HepG2 (cell line): ENCODE results near the gene MACROD2. TPM values are rescaled to one million over a fixed set of nuclear protein-coding genes. Genes with fewer than 3 reads are reported as not detected.

Source experiments
- AKAP8 ChIP-seq: sonication (generic); formaldehyde crosslinking; IDR thresholded peaks from 2 replicates; pipeline ENCODE4 v1.5.1; 2020; ENCODE audit warnings: mild to moderate bottlenecking, missing genetic modification reagents
- ELF4 ChIP-seq: sonication (generic); formaldehyde crosslinking; IDR thresholded peaks from 2 replicates; pipeline ENCODE4 v1.5.0; 2020; ENCODE audit warnings: missing genetic modification reagents, mild to moderate bottlenecking, moderate library complexity, borderline replicate concordance
- EZH2 ChIP-seq: conservative IDR thresholded peaks from 2 replicates; pipeline ENCODE4 v1.6.1; 2012; ENCODE audit warnings: mild to moderate bottlenecking, low read depth, low read length, moderate library complexity
- GPN1 ChIP-seq: sonication (generic); formaldehyde crosslinking; IDR thresholded peaks from 2 replicates; pipeline ENCODE4 v1.5.1; 2020; ENCODE audit warnings: missing genetic modification reagents, borderline replicate concordance
- HNF4G ChIP-seq, 2 experiments: sonication (generic) in 1 of 2; formaldehyde crosslinking in 1 of 2; IDR thresholded peaks; 2 replicates each; pipeline versions ENCODE4 v1.4.0 to v1.6.1; 2011 to 2020; ENCODE audit warnings: borderline replicate concordance in 2 of 2, low read depth in 2 of 2, mild to moderate bottlenecking in 2 of 2, low read length in 1 of 2, missing genetic modification reagents in 1 of 2, moderate library complexity in 1 of 2
- KLF13 ChIP-seq: sonication (generic); formaldehyde crosslinking; IDR thresholded peaks from 2 replicates; pipeline ENCODE4 v1.4.0; 2020; ENCODE audit warnings: mild to moderate bottlenecking, missing genetic modification reagents
- MATR3 ChIP-seq: sonication (generic); formaldehyde crosslinking; IDR thresholded peaks from 2 replicates; pipeline ENCODE4 v1.4.0; 2020; ENCODE audit warnings: missing genetic modification reagents
- MEIS2 ChIP-seq: sonication (generic); formaldehyde crosslinking; IDR thresholded peaks from 2 replicates; pipeline ENCODE4 v1.9.0; 2021; ENCODE audit warnings: mild to moderate bottlenecking, missing genetic modification reagents
- ONECUT2 ChIP-seq: sonication (generic); formaldehyde crosslinking; IDR thresholded peaks from 2 replicates; pipeline ENCODE4 v1.4.0; 2020; ENCODE audit warnings: missing genetic modification reagents
- SOX6 ChIP-seq, 2 experiments: fragments of 450-650 bp in 1 of 2; sonication (generic) in 1 of 2; formaldehyde crosslinking in 1 of 2; IDR thresholded peaks; 2 replicates each; pipeline versions ENCODE4 v1.4.0 to v1.6.1; 2017 to 2020; ENCODE audit warnings: antibody characterized with exemption in 1 of 2, mild to moderate bottlenecking in 1 of 2, missing genetic modification reagents in 1 of 2
- SP4 ChIP-seq: sonication (generic); formaldehyde crosslinking; IDR thresholded peaks from 2 replicates; pipeline ENCODE4 v1.8.1; 2023; ENCODE audit warnings: mild to moderate bottlenecking, missing genetic modification reagents
- ZNF329 ChIP-seq: sonication (generic); formaldehyde crosslinking; IDR thresholded peaks from 2 replicates; pipeline ENCODE4 v1.9.0; 2021; ENCODE audit warnings: low read depth, mild to moderate bottlenecking, missing genetic modification reagents
- ZNF343 ChIP-seq: sonication (generic); formaldehyde crosslinking; IDR thresholded peaks from 2 replicates; pipeline ENCODE4 v1.4.0; 2020; ENCODE audit warnings: mild to moderate bottlenecking, missing genetic modification reagents
- ZNF354B ChIP-seq: sonication (generic); formaldehyde crosslinking; IDR thresholded peaks from 2 replicates; pipeline ENCODE4 v1.8.0; 2022; ENCODE audit warnings: mild to moderate bottlenecking, missing genetic modification reagents
- ZNF546 ChIP-seq: sonication (generic); formaldehyde crosslinking; conservative IDR thresholded peaks from 2 replicates; pipeline ENCODE4 v1.8.1; 2023; ENCODE audit warnings: mild to moderate bottlenecking, missing genetic modification reagents
- ZNF550 ChIP-seq: sonication (generic); formaldehyde crosslinking; IDR thresholded peaks from 2 replicates; pipeline ENCODE4 v1.4.0; 2020; ENCODE audit warnings: mild to moderate bottlenecking, missing genetic modification reagents, borderline replicate concordance
- ZNF569 ChIP-seq: sonication (generic); formaldehyde crosslinking; IDR thresholded peaks from 2 replicates; pipeline ENCODE4 v1.5.0; 2020; ENCODE audit warnings: mild to moderate bottlenecking, missing genetic modification reagents, moderate library complexity, borderline replicate concordance
- ZNF776 ChIP-seq: sonication (generic); formaldehyde crosslinking; IDR thresholded peaks from 2 replicates; pipeline ENCODE4 v1.4.0; 2020; ENCODE audit warnings: mild to moderate bottlenecking, missing genetic modification reagents
- ZNF782 ChIP-seq: sonication (generic); formaldehyde crosslinking; IDR thresholded peaks from 2 replicates; pipeline ENCODE4 v1.4.0; 2020; ENCODE audit warnings: missing genetic modification reagents, mild to moderate bottlenecking, borderline replicate concordance
- ZSCAN25 ChIP-seq: sonication (generic); formaldehyde crosslinking; IDR thresholded peaks from 2 replicates; pipeline ENCODE4 v1.8.0; 2022; ENCODE audit warnings: mild to moderate bottlenecking, missing genetic modification reagents
- polyA plus RNA-seq, 8 experiments: library from polyadenylated mRNA; depleted of rRNA in 3 of 8; stranded (reverse) in 7 of 8; unstranded in 1 of 8; fragments of >200 nt; fragmentation: Illumina TruSeq in 4 of 8; extraction: Trizol in 4 of 8; gene quantifications; 2 replicates each; pipeline versions ENCODE4 v1.2.1 to v1.2.3, GENCODE V29; 2011 to 2016; ENCODE audit warnings: low read depth in 4 of 8, missing spikeins in 1 of 8, mixed read lengths in 1 of 8; ENCODE audit not compliant: insufficient read depth in 1 of 8
- total RNA-seq, 5 experiments: library from RNA; depleted of rRNA; stranded (reverse); fragments of >200 nt; fragmentation: Illumina TruSeq; extraction: Trizol; gene quantifications; 2 replicates each; pipeline ENCODE4 v1.2.3, GENCODE V29; 2016; ENCODE audit warnings: low read depth in 1 of 5
- TF ChIP-seq, protein P1 (sequence below): sonication (generic); formaldehyde crosslinking; IDR thresholded peaks from 2 replicates; pipeline ENCODE4 v1.4.0; 2020; ENCODE audit warnings: missing genetic modification reagents
- TF ChIP-seq, protein P2 (sequence below): sonication (generic); formaldehyde crosslinking; conservative IDR thresholded peaks from 2 replicates; pipeline ENCODE4 v1.4.0; 2020; ENCODE audit warnings: missing genetic modification reagents
- TF ChIP-seq, protein P3 (sequence below): sonication (generic); formaldehyde crosslinking; IDR thresholded peaks from 2 replicates; pipeline ENCODE4 v1.4.0; 2020; ENCODE audit warnings: missing genetic modification reagents
- TF ChIP-seq, protein P4 (sequence below): sonication (generic); formaldehyde crosslinking; IDR thresholded peaks from 2 replicates; pipeline ENCODE4 v1.5.0; 2020; ENCODE audit warnings: missing genetic modification reagents
- TF ChIP-seq, protein P5 (sequence below): sonication (generic); formaldehyde crosslinking; IDR thresholded peaks from 2 replicates; pipeline ENCODE4 v1.5.0; 2020; ENCODE audit warnings: mild to moderate bottlenecking, missing genetic modification reagents

MACROD2 gene
- total and polyA plus RNA-seq, 2 of the 13 experiments (the other 11 are each of a cell fraction or from before 2014, with no cell fraction given) = 0.13 to 0.51 TPM

DNA sequence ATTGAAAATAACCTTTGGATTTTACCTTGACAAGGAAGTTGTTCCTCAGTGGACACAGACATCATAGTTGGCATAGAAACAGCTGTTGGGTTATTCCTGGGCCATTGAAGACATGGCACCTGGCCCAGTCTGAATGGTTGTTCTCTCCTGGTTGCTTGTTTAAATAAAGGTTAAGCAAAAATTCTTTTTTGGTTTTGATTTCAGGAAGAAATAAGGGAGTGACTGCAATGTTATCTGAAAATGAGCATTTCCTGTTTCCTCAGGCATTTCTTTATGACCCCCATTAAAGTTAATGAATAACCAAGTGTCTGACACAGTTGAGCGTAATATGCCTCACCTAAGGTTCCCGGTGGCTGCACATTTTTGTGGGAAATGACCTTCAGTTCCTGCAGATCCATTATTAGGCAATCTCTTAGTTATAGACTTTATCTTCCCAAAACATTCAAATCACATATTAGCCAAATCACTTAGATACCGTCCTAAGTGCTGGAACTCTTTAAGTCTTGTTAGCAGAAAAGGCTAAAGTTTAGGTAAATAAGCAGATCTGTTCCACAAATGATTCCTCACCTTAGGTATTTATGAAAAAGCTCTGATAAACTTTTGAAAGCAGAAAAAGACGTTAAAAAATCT is 990.8 kb downstream of the MACROD2 start (continued):
- TF ChIP-seq ONECUT2 (CRISPR knock-in tag) (no peak), AKAP8 (no peak), KLF13 (no peak), SP4 (CRISPR knock-in tag) (no peak; the same call in 1 of the 2 replicates), ZNF776 (no peak), ZNF550 (CRISPR knock-in tag) (no peak), SOX6 (IDR thresholded peaks at IDR 0.05) (no peak), SOX6 (CRISPR knock-in tag; IDR thresholded peaks at IDR 0.05) (peak; percentile 95), GPN1 (CRISPR knock-in tag) (no peak), ZNF343 (CRISPR knock-in tag) (no peak), MEIS2 (peak; percentile 0; the same call in 1 of the 2 replicates), HNF4G (IDR thresholded peaks at IDR 0.05; ENCODE audit: borderline replicate concordance, low read depth, low read length) (peak; percentile 45), HNF4G (CRISPR knock-in tag; IDR thresholded peaks at IDR 0.05; ENCODE audit: borderline replicate concordance, low read depth) (peak; percentile 61; the same call in 1 of the 2 replicates), EZH2 (no peak), ZNF546 (CRISPR knock-in tag) (no peak), ZNF354B (CRISPR knock-in tag) (no peak; the same call in 1 of the 2 replicates), ZNF569 (no peak), ZNF329 (no peak), ZNF782 (CRISPR knock-in tag) (no peak), MATR3 (CRISPR knock-in tag) (no peak), ELF4 (0 out of 2 replicates have a peak, but pooled peaks have one; percentile 72), ZSCAN25 (CRISPR knock-in tag) (no peak)
- TF ChIP-seq, protein P1, sequence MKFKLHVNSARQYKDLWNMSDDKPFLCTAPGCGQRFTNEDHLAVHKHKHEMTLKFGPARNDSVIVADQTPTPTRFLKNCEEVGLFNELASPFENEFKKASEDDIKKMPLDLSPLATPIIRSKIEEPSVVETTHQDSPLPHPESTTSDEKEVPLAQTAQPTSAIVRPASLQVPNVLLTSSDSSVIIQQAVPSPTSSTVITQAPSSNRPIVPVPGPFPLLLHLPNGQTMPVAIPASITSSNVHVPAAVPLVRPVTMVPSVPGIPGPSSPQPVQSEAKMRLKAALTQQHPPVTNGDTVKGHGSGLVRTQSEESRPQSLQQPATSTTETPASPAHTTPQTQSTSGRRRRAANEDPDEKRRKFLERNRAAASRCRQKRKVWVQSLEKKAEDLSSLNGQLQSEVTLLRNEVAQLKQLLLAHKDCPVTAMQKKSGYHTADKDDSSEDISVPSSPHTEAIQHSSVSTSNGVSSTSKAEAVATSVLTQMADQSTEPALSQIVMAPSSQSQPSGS (CRISPR knock-in tag) = peak; percentile 90
- TF ChIP-seq, protein P2, sequence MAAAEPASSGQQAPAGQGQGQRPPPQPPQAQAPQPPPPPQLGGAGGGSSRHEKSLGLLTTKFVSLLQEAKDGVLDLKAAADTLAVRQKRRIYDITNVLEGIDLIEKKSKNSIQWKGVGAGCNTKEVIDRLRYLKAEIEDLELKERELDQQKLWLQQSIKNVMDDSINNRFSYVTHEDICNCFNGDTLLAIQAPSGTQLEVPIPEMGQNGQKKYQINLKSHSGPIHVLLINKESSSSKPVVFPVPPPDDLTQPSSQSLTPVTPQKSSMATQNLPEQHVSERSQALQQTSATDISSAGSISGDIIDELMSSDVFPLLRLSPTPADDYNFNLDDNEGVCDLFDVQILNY (CRISPR knock-in tag) = no peak
- TF ChIP-seq, protein P3, sequence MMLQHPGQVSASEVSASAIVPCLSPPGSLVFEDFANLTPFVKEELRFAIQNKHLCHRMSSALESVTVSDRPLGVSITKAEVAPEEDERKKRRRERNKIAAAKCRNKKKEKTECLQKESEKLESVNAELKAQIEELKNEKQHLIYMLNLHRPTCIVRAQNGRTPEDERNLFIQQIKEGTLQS (CRISPR knock-in tag) = no peak; the same call in 1 of the 2 replicates
- TF ChIP-seq, protein P4, sequence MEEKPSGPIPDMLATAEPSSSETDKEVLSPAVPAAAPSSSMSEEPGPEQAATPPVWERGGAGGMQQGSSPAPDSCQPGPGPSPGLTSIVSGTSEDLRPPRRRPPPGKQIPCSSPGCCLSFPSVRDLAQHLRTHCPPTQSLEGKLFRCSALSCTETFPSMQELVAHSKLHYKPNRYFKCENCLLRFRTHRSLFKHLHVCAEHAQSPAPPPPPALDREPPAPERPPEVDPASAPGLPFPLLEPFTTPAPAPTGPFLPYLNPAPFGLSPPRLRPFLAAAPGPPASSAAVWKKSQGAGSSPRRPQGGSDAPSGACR (CRISPR knock-in tag) = peak; percentile 92
- TF ChIP-seq, protein P5, sequence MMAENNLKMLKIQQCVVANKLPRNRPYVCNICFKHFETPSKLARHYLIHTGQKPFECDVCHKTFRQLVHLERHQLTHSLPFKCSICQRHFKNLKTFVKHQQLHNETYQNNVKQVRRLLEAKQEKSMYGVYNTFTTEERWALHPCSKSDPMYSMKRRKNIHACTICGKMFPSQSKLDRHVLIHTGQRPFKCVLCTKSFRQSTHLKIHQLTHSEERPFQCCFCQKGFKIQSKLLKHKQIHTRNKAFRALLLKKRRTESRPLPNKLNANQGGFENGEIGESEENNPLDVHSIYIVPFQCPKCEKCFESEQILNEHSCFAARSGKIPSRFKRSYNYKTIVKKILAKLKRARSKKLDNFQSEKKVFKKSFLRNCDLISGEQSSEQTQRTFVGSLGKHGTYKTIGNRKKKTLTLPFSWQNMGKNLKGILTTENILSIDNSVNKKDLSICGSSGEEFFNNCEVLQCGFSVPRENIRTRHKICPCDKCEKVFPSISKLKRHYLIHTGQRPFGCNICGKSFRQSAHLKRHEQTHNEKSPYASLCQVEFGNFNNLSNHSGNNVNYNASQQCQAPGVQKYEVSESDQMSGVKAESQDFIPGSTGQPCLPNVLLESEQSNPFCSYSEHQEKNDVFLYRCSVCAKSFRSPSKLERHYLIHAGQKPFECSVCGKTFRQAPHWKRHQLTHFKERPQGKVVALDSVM = no peak
